NOMO-1 treated with DMSO at 0.1 percent for 48 hours (cell line): ENCODE measurements around the gene SCN2B.
A peak's percentile ranks its signal among the peaks of the same experiment; 100 is the strongest.

Source experiments
- DNase-seq: peaks from one replicate; lab custom pipeline; 2025; ENCODE audit not compliant: unreplicated experiment; lab: John Stamatoyannopoulos, UW

The SCN2B gene

DNA sequence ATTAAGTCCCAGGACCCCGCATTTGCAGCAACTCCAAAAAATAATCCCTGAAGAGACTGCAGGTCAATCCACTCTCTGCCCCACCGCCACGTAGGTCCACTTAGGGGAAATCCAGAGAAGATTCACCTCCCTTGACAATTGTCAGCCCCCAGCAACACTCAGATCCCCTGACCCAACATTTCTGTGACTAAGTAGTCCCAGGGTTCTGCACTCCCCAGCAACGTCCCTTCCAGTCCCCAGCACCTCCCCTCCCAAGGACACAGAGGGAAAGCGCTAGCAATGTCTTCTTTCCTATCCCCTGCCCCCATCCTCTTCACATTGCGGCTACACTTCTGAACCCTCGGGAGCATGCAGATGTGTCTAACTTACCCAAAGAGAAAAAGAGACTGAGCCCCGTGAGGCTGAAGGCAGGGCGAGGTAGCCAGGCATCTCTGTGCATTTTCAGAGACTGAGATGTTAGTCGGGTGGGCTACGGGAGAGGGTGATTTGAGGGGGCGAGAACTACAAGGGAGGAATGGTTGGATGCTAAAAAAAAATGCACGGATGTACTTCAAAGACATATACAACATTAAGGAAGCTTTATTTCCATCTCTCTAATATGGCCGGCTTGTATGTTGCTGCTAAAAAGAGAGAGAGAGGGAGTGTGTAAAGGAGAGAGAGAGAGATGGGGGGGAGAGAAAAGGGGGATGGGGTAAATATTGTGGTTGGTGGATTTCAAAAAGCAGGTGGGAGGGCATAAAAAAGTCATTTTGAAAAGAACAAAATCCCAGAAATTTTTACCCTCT is at the start of gene SCN2B:
Gene SCN2B (minus strand): TSS at position 647 of the 785 bp plus-strand sequence. CDS start 208 bp downstream, at position 439.
- no peak for DNase-seq

GRCh38 chr11:118224511-118225188 is 48.2 kb upstream of the SCN2B start, which contains the start of gene JAML:
Gene JAML, minus strand, starts transcription at chr11:118225011. Its CDS starts 10,145 bp downstream, at chr11:118214866.
- DNase-seq, result peak; percentile 77

GRCh38 chr11:118223992-118224391 is 47.6 kb upstream of the SCN2B start:
- no peak for DNase-seq

DNA sequence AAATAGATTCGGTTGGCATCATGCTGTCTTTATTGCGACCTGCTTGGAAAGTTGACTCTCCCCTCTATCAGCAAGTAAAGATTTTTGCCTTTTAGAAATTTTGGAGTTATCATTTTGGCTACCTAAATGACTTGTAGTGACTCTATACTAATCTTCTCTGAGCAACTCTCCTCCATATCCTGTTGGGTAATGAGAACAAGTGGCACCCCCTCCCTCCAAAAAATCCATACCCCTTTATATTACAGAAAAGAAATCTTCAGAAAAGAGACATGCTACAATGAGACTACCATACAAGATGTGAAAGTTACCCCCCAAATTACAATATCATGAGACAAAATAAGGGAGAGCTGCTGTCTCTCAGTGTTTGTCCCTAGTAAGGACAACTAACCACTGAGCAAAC is 47.1 kb upstream of the SCN2B start:
- DNase-seq, result no peak

DNA sequence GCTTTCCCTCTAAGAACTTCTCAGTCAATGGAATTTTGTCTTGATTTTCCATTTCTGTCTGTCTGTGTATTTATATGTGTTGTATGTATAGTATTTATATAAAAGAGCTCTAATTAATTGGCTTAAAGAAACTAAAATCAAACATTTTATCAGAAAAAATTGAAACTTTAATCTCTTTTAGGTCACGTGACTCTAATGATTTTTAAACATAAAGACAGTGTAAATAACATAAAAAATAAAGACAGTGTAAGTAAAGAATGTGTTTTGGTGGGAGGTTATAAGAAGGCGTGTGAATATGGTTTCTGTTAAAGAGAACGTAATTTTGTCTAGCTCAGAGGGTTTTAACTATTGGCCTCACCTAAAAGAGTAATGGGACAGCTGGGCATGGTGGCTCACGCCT is 46.0 kb upstream of the SCN2B start:
- DNase-seq, result no peak

GRCh38 chr11:118221419-118221818 is 45.0 kb upstream of the SCN2B start:
- DNase-seq, result no peak

DNA sequence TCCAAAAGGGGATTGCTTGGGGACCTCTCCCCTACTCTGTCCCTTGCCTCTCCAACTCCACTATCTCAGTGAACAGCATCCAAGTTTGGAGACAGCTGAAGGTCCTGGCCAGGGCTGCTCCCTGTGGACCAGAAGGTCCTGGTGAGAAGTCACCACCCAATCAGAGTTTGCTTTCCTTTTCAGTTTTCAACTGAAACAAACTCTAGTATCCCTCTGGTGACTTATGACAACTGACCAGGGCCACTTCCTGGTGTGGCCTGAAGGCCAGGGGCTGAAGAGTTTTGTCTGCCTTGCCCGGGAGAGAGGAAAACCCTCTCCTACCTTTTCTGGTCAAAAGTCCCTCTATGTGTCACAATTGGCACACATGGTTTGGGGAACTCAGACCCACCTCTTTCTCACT is 43.3 kb upstream of the SCN2B start:
- no peak for DNase-seq

DNA sequence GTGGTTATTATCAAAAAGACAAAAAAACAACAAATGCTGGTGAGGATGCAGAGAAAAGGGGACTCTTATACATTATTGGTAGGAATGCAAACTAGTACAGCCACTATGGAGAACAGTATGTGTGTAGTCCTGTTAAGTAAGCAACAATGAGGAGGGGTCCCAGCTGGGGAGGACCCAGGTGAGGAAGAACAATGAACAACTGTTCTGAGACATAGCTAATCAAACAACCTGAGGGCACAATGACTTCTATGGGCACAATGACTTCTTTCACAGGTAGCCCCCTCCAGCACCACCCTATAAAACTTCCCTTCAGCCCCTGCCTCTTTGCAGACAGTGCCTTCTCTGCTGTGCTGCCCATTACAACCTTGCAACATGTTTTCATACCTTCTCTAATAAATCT is 42.8 kb upstream of the SCN2B start:
- no peak for DNase-seq

- DNase-seq, result no peak
Measured at GRCh38 chr11:118217575-118217974, 41.1 kb upstream of the SCN2B start.

DNA sequence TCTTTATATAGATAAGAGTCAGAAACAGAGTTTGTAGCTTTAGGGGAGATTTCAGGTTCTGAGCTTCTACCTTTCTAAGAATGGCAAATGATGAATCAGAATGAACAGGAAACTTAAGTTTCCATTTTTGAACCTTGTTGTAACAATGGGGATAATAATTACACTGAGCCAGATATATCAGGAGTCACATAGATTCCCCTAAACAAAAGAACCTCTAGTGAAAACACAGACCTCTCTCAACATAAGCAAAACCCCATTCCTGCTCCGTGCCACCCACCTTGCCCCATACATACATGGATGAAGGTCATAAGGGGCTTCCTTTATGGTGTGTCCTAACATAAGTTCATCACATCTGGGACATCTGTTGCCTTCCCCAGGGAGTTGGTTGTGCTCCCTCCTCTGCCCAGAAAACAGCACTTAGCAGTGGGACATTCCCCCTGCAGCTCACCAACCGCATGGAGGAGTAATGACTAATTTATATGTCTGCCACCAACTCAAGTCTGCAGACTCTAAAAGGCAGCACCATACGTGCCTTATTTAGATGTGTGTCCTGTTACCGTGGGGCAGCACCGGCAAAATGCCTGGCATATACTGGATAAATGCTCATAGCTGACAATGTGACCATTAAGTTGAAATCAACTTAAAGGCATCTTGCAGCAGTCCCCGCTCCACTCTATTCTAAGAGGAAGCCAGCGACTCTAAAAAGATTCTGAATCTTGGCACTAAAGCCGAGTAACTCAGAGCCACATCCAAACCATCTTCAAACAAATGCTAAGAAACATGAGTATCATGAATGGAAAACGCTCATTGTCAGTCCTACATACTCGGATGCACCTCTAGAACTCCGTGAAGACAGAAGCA is 40.4 kb upstream of the SCN2B start:
- DNase-seq, result no peak

DNA sequence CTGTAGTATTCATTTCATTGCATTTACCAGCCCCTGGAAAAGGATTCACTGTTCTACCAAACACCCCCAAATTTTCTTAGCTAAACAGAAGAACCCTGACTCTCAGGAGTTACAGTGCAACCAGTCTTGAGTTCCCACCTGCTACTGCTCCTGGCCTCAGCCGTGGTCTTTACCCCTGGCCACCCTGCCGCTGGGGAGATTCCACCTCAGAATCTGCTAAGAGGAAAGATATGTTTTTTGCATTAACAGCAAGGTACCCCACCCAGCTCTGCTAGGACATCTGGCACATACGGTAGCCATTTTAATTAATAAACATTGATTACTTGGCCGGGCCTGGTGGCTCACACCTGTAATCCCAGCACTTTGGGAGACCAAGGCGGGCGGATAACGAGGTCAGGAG is 39.3 kb upstream of the SCN2B start:
- DNase-seq, result no peak

- no peak for DNase-seq
Measured at GRCh38 chr11:118215262-118215661, 38.8 kb upstream of the SCN2B start.

DNA sequence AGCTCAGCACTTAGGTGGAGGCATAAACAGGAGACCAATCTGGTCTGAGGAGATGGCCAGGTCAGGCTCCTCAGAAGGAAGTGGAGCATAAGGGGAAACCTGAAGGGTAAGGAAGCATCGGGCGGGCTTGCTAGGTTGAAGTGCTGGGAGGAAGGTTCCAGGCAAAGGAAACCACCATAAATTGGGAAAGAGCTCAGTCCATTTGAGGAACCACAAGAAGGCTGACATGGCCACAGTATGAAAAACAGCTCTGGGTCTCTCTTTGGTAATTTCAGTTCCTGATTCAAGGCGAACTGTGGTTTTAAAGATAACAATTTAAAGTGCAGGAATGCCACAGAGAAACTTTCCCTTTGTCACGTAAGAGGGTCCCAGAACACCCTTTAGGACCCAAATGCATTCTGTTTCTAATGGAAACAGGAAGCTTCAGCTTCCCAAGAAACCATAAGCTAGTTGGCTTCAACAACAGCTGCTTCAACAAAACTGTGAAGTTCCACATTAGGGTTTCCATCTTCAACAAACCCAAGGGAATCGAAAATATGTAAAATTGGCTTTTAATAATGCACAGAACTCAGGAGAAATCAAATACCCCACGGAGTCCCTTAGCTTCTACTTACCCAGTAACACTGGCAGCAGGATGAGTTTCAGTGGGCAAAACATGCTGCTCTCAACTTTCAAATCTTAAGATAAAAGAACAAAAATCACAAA is 37.9 kb upstream of the SCN2B start:
- peak; percentile 94 for DNase-seq

GRCh38 chr11:118213781-118214180 is 37.3 kb upstream of the SCN2B start:
- DNase-seq, result no peak

- no peak for DNase-seq
Measured at GRCh38 chr11:118213201-118213600, 36.8 kb upstream of the SCN2B start.

GRCh38 chr11:118212781-118213191 is 36.3 kb upstream of the SCN2B start:
- peak; percentile 64 for DNase-seq

GRCh38 chr11:118212131-118212725 is 35.8 kb upstream of the SCN2B start:
- DNase-seq, result peak; percentile 67

DNA sequence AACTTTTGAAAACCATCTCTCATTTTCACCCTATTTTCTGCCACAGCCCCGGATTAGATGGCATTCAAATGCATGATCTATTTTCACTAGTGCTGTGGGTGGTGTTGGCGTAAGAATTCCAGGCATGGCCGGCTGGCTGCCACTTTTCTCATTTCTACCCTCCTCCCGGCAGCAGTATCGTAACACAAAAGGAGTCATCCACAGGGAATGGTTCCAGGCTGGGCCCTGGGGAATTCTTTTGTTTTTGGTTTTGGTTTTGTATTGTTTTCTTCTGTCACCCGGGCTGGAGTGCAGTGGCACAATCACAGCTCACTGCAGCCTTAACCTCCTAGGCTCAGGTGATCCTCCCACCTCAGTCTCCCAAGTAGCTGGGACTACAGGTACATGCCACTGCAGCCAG is 34.6 kb upstream of the SCN2B start:
- no peak for DNase-seq

DNA sequence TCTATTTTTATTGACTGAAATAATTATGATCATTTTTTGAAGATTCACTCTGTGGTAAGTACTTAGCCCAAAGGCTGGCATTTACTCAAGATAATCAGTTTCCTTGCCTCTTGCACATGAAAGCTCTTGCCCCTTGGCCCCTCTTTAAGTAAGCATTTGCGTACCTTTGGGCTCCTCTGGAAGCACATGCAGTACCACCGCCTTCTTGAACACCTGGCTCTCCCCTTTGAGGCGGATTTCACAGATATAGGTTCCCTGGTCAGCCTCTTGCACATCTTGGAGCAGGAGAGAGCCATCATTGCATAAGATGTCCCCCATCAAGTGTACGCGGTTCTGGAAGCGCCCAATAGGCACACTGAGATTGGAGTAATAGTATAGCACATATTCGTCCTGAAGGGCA is 33.9 kb upstream of the SCN2B start:
- no peak for DNase-seq

DNA sequence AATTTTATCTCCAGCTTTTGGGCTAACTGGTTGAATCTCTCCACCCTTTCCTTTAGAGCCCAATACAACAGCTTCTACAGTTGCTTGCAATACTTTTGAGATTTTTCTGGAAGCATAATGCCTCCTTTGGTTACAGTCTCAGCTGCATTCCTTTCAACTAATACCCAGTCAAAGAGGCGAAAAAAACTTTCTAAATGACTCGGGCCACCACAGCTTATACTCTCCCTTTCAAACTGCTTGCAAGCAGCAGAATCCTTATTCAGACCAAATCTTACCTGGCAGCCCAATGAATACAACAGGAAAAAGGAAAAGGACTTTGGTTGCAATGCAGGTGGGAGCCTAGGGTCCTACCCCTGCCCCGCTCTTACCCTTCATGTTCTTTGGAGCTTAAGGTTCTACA is 32.6 kb upstream of the SCN2B start:
- DNase-seq, result no peak
